Loucy (cell line): Measurements from ENCODE around the gene PAQR8.

ENCODE experiments used
- EZH2phosphoT487 ChIP-seq: fragments of 200-600 bp; IDR thresholded peaks from 2 replicates; pipeline ENCODE4 v1.6.1; 2018; ENCODE audit warnings: antibody characterized with exemption, mild to moderate bottlenecking, moderate library complexity, borderline replicate concordance
- TF ChIP-seq, protein P1 (sequence below): fragments of 200-600 bp; sonication (generic); conservative IDR thresholded peaks from 2 replicates; pipeline ENCODE4 v1.5.1; 2014; ENCODE audit warnings: mild to moderate bottlenecking, antibody characterized with exemption, low read length

DNA sequence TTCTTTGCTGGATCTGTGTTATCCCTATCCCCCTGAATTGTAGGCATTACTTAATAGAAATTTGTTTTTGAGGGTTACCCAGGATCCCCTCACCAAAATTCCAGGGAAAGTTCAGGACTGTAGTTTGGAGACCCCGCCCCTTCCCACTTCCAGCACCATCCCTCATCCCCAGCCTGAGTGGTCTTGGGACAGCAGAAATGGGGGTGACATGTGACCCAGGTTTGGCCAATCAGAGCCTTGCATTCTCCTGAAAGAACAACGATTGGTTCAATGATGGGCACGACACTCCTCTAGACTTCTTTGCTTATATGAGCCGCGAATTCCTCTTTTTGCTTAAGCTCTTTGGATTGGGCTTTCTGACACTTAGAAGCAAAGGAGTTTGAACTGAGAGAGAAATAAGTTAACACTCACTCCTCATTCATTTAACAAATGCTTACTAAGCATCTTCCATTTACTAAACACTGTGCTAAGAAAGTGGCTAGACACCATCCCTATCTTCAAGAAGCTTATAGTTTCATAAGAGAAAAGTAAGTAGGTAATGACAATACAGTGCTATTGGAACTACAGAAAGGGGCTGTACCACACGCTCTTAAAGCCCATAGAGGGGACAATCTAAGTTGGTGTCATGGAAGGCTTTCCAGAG is 24.9 kb upstream of the PAQR8 start:
- TF ChIP-seq, protein P1, sequence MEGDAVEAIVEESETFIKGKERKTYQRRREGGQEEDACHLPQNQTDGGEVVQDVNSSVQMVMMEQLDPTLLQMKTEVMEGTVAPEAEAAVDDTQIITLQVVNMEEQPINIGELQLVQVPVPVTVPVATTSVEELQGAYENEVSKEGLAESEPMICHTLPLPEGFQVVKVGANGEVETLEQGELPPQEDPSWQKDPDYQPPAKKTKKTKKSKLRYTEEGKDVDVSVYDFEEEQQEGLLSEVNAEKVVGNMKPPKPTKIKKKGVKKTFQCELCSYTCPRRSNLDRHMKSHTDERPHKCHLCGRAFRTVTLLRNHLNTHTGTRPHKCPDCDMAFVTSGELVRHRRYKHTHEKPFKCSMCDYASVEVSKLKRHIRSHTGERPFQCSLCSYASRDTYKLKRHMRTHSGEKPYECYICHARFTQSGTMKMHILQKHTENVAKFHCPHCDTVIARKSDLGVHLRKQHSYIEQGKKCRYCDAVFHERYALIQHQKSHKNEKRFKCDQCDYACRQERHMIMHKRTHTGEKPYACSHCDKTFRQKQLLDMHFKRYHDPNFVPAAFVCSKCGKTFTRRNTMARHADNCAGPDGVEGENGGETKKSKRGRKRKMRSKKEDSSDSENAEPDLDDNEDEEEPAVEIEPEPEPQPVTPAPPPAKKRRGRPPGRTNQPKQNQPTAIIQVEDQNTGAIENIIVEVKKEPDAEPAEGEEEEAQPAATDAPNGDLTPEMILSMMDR, result no peak
- TF ChIP-seq EZH2phosphoT487, result no peak
